ENCODE data around the gene PREX1.

Gene PREX1

GRCh38 chr20:48711696-48712464, 115.9 kb downstream of the PREX1 start:
- DNase-seq, result no peak

- DNase-seq, result no peak
These were observed 116.8 kb downstream of the PREX1 start for GRCh38 chr20:48711044-48711428.

GRCh38 chr20:48710341-48711043, 117.3 kb downstream of the PREX1 start:
- no peak for DNase-seq

- no peak for DNase-seq
These were observed 118.1 kb downstream of the PREX1 start for GRCh38 chr20:48709744-48710143.

- DNase-seq, result no peak
These were observed 118.6 kb downstream of the PREX1 start for GRCh38 chr20:48709058-48709691.

- no peak for DNase-seq
These were observed 119.2 kb downstream of the PREX1 start for GRCh38 chr20:48708630-48709029.

GRCh38 chr20:48708116-48708515, 119.7 kb downstream of the PREX1 start:
- DNase-seq, result no peak

- no peak for DNase-seq
These were observed 121.0 kb downstream of the PREX1 start for GRCh38 chr20:48706710-48707365.

GRCh38 chr20:48706116-48706656, 121.6 kb downstream of the PREX1 start:
- DNase-seq, result peak; percentile 38

GRCh38 chr20:48705240-48706115, 122.3 kb downstream of the PREX1 start:
- no peak for DNase-seq

- DNase-seq, result no peak
These were observed 123.0 kb downstream of the PREX1 start for GRCh38 chr20:48704761-48705160.

- no peak for DNase-seq
These were observed 124.1 kb downstream of the PREX1 start for GRCh38 chr20:48703511-48704219.

- DNase-seq, result no peak
These were observed 124.7 kb downstream of the PREX1 start for GRCh38 chr20:48703107-48703506.

- DNase-seq, result no peak
These were observed 125.3 kb downstream of the PREX1 start for GRCh38 chr20:48702455-48702913.

- no peak for DNase-seq
These were observed 126.1 kb downstream of the PREX1 start for GRCh38 chr20:48701702-48702101.

GRCh38 chr20:48698507-48699267, 129.1 kb downstream of the PREX1 start:
- DNase-seq, result no peak

- no peak for DNase-seq
These were observed 129.8 kb downstream of the PREX1 start for GRCh38 chr20:48697845-48698491.

- no peak for DNase-seq
These were observed 131.1 kb downstream of the PREX1 start for GRCh38 chr20:48696671-48697070.

- no peak for DNase-seq
These were observed 132.1 kb downstream of the PREX1 start for GRCh38 chr20:48695738-48696137.

- DNase-seq, result no peak
These were observed 132.5 kb downstream of the PREX1 start for GRCh38 chr20:48695255-48695654.
